Sigmoid colon (tissue), 4 donors: ENCODE data around the gene CENPU.

ENCODE experiments used
- EP300 ChIP-seq, 4 donors: sonication (generic); formaldehyde crosslinking; IDR thresholded peaks; one replicate each; pipeline ENCODE4 v1.6.1; 2017; ENCODE audit warnings: antibody characterized with exemption in 4 of 4
- POLR2A ChIP-seq, 2 donors: fragments of 450-650 bp; IDR thresholded peaks; one replicate each; pipeline ENCODE4 v1.6.1; 2016; ENCODE audit warnings: antibody characterized with exemption in 2 of 2, mild to moderate bottlenecking in 2 of 2, moderate library complexity in 2 of 2
- POLR2AphosphoS5 ChIP-seq, 4 donors: sonication (generic); formaldehyde crosslinking; IDR thresholded peaks; one replicate each; pipeline ENCODE4 v1.6.1; 2017; ENCODE audit warnings: antibody characterized with exemption in 4 of 4
- TF ChIP-seq, protein P1 (sequence below), 4 experiments: fragments of 450-650 bp in 3 of 4; fragments of 200-600 bp in 1 of 4; IDR thresholded peaks; one replicate each; pipeline ENCODE4 v1.5.1; 2016 to 2019; ENCODE audit warnings: antibody characterized with exemption in 4 of 4, mild to moderate bottlenecking in 3 of 4, moderate library complexity in 2 of 4

DNA sequence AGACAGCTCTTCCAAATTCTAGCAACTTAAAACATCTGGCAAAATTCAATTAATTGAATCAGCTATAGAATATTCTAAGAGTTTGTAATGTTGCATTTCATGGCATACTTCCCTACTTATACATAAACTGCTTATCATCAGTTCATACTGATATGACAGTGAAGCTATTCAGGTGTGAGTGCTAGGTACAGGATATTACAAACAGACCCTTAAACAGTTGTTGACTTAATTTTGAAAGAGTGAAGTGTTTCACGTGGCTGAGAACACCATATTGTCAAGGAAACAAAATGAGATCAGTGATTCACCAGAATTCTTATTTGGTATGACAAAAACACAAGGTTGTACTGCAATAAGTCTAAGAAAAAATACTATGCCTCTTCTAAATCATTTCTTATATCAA, 27.4 kb downstream of the CENPU start:
- TF ChIP-seq, protein P1, sequence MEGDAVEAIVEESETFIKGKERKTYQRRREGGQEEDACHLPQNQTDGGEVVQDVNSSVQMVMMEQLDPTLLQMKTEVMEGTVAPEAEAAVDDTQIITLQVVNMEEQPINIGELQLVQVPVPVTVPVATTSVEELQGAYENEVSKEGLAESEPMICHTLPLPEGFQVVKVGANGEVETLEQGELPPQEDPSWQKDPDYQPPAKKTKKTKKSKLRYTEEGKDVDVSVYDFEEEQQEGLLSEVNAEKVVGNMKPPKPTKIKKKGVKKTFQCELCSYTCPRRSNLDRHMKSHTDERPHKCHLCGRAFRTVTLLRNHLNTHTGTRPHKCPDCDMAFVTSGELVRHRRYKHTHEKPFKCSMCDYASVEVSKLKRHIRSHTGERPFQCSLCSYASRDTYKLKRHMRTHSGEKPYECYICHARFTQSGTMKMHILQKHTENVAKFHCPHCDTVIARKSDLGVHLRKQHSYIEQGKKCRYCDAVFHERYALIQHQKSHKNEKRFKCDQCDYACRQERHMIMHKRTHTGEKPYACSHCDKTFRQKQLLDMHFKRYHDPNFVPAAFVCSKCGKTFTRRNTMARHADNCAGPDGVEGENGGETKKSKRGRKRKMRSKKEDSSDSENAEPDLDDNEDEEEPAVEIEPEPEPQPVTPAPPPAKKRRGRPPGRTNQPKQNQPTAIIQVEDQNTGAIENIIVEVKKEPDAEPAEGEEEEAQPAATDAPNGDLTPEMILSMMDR (IDR thresholded peaks at IDR 0.05): no peak
- TF ChIP-seq POLR2A (IDR thresholded peaks at IDR 0.05) (no peak), EP300 (IDR thresholded peaks at IDR 0.05) (no peak), POLR2AphosphoS5 (IDR thresholded peaks at IDR 0.05) (no peak)
